ENCODE results near the gene ZNF79.

ZNF79 gene

DNA sequence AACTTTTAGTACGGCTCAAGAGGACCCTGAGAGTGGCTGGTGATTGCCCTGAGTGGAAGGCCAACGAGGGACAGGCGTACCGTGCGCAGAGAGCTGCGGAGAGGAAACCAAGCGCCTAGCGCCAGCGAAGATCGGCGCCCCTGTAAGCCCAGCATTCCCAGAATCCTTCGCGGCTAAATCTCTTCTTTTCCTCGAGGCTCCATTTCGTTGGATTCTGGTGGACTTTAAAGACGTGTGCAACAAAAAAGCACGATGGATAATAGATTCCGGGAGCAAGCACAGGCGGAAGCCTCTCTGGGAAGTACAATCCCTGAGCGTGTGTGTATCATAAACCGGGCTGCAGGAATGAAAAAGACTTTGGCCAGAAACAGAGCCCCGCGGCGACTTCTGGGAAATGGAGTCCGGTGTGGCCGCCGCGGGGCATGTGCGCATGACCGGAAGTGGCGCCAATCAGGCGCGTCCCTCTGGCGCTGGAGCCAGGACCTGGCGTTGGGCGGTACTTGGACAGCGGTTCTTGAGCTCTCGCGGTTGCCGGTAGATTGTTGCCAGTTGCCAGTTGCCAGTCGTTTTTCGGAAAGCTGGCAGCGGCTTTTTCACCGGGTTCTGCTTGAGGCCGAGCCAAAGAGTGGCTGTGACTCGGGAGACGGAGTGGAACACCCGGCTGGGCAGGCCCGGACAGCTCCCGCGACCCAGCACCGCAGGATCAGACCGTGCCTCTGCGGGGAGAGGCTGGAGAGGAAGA, at the start of gene ZNF79:
Gene ZNF79, plus strand, starts transcription at position 449 of the 742 bp plus-strand sequence. CDS start 406 bp downstream, outside the sequence.
- DNase-seq = peak; percentile 92

DNA sequence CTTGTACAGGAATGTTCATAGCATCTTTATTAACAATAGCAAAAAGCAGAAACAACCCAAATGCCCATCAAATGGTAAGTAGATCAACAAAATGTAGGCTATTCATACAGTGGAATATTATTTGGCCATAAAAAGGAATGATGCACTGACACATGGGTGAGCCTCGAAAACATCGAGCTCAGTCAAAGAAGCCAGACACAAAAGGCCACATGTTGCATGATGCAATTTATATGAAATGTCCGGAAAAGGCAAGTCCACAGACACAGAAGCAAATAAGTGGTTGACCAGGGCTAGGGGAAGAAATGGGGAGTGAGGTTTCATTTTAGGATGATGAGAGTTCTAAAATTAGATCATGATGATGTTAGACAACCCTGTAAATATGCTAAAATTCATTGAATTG, 43.7 kb upstream of the ZNF79 start:
- no peak for DNase-seq

DNA sequence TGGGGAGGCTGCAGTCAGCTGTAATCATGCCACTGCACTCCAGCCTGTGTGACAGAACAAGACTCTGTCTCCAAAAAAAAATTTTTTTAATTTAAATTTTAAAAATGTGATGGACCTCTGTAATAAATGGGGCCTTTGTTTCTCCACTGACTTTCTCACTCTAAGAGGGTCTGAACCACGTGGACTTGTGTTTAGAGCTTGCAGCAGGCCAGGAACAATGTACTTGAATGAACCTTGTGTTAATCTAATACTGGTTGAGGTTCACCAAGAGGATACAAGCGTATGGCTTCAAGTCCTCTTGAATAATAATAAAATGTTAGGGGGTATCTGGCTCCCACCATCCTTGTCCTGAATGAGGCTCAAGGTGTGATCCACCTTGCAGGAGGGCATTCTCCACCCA, 41.6 kb upstream of the ZNF79 start:
- DNase-seq = no peak

DNA sequence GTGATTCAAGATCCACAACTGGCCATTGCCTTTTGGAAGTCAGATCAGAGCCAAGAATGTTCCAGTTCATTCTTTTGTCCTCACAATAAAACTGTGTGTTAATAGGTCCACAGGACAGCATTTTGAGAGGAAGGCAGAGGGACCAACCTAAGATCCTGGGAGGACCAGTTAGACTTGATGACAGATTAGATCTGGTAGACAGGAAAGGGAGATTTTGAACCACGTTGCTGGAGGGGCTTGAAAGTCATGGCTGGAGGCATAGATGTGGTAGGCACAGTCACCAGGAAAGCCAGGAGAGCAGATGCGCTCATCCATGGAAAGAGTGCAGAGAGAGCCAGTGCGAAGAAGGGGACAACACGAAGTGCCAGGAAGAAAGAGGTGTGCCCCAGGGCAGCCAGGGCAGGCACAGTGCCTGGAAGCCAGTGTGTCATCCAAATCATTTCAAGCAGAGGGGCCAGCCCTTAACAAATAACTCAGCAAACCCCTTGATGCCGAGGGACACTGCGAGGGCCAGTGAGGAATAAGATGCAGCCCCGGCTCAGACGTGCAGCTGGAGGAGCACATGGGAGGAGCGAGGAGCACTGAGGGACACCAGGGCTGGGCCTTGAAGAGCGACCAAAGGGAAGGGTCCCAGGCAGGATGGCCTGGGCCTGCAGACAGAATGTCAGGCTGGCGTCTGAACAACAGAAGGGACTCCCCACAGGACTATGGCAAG, 40.0 kb upstream of the ZNF79 start:
- DNase-seq = no peak

DNA sequence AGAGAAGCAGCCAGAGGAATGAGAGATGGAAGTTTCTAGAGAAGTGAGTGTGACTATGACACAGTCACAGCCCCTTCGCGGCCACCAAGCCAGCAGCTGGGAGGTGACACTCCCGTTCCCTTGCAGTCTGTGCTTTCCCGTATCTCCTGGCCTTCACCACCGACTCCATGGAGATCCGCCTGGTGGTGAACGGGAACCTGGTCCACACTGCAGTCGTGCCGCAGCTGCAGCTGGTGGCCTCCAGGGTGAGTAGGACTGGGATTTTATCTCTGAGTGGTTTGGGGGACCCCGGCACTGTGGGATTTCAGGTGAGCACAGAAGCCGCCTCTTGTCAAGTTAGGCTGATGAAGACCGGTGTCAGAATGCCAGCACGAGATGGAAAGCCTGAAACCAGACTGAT, 39.3 kb upstream of the ZNF79 start:
- DNase-seq = no peak

DNA sequence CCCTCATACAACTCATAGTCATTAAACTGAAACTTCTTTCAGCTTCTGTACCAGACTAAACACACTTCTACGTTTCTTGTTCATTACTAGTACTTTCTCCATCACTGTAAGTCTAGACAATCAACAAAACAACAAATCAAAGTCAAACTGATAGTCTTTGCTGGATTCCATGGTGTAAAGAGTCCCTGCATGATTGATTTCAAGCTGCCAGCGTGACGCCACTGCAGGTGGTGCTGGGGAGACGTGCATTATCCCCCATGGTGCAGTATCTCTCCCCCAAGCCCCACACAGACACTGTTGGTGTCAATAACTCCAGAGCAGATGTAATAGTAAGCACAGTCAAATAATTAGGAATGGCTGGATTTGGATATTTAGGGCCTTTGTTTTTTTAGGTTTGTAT, 37.9 kb upstream of the ZNF79 start:
- DNase-seq = no peak

DNA sequence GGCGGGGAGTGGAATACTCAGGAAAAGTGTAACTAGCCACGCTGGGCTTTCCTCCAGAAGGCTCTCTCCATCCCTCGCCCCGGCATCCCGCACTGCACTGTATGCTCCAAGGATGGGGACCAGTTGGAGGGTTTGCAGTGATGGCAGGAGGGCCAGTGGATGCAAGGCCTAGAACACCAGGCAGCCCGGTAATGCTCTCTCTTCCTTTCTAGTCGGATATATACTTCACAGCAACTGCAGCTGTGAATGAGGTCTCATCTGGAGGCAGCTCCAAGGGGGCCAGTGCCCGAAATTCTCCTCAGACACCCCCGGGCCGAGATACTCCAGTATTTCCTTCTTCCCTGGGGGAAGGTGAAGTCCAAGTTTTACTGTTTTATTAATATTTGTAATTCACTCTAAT, 37.2 kb upstream of the ZNF79 start:
- DNase-seq = no peak

DNA sequence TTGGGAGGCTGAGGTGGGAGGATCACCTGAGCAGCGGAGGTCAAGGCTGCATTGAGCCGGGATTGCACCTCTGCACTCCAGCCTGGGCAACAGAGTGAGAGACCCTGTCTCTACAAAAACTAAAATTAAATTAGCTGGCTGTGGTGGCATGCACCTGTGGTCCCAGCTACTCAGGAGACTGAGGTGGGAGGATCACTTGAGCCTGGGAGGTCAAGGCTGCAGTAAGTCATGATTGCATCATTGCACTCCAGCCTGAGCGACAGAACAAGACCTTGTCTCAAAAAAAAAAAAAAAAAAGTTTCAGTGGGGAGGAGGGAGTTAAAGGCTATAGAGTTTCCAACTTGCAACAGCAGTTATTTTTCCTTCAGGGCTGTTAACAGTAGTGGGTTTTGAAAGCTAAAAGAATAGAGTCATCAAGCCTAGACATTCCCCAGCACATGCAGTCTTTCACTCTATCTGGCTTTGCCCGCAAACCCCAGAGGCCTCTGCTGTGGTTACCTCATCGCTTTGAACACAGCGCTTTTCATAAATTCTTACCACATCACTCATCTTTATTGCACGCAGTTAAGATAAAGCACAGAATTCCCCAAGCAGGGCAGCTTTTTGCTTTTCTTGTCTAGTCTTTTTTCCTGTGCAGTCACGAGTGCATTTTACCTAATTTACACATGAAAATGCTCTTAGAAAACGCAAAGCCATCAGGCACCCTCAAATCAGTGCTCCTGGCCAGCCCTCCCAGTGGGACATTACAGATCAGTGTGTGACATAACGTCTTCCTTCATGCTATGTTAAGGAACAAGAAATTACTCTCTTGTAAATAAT, 35.9 kb upstream of the ZNF79 start:
- DNase-seq = peak; percentile 85

DNA sequence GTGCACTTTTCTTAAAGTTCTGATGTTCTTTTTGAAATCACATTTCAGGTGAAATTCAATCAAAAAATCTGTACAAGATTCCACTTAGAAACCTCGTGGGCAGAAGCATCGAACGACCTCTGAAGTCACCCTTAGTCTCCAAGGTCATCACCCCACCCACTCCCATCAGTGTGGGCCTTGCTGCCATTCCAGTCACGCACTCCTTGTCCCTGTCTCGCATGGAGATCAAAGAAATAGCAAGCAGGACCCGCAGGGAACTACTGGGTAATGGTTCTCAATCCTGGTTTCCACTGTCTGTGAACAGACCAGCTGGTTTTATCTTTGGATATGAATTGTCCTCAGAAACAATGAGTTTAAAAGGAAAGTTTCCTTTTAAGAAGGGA, 35.3 kb upstream of the ZNF79 start:
- DNase-seq = no peak

DNA sequence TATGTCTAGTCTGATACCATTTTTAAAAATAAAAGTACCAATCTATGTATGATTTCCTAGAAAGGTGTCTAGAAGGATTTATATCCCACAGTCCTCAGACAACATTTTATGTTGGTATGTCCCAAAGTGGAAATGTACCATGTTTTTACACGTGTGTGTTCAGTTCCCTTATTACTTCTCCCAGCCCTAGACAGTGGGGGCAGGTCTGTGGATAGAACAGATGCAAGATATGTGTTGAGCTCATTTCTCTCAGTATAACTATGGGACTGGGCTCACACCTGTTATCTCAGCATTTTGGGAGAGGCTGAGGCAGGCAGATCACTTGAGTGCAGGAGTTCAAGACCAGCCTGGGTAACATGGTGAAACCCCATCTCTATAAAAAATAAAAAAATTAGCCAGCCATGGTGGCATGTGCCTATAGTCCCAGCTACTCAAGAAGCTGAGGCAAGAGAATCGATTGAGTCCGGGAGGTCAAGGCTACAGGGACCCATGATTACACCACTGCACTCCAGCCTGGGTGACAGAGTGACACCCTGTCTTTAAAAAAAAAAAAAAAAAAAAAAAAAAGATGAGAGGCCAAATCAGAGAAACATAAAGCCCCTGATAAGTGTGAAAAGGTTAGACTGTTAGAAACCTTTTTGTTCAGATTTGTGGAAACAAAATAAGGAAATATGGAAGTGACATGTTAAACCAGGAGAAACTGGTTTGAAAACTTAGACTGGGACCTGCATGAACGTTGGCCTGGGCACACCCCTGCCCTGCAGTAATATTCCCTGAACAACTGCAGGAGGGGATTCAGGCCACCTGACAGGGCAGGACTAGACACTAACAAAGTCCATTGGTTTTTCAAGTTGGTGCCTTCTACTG, 34.6 kb upstream of the ZNF79 start:
- no peak for DNase-seq

DNA sequence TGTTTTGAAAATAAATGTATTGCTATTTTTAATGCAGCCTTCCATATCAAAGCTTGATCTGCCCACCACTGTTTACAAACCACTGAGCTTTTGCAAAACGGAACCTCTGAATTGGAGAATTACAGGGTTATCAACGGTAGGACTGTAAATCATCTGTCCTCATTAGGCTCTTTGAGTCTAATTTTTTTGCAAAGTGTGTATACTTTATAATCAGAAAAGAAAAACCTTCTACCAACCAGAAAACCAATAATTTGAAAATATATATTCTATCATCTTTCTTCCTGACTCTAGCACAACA, 34.0 kb upstream of the ZNF79 start:
- no peak for DNase-seq

DNA sequence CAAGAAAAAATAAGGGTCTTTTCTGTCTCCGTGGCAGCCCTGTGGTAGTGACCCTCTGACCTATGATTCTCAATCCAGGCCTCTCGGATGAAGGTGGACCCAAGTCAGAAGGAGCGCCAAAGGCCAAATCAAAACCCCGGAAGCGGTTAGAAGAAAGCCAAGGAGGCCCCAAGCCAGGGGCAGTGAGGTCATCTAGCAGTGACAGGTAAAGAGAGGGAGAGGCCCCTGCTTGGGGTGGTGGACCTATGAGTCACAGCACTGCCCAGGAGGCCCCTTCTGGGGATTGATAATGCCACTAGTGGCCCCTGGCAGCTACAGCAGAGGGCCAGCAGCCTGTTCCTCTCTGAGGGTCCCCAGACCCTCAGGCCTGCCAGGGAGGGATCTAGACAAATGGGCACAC, 33.6 kb upstream of the ZNF79 start:
- DNase-seq = no peak

DNA sequence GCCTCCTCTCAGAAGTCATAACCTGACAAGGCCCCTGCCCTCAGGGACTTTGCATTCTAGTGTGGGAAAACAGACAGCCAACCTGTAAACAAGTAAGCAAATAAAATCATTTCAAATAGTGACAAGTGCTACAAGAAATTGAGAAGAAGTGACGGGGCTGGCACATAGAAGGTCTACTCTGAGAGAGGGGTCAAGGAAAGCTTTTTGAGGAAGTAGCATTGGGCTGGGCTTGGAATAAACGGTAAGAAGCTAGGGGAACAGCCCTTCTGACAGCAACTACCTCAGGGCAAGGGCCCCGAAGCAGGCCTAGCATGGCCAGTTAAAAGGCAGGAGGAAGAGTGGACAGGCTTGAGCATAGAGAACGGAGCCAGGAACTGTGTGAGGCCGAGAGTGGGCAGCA, 32.0 kb upstream of the ZNF79 start:
- DNase-seq = no peak

DNA sequence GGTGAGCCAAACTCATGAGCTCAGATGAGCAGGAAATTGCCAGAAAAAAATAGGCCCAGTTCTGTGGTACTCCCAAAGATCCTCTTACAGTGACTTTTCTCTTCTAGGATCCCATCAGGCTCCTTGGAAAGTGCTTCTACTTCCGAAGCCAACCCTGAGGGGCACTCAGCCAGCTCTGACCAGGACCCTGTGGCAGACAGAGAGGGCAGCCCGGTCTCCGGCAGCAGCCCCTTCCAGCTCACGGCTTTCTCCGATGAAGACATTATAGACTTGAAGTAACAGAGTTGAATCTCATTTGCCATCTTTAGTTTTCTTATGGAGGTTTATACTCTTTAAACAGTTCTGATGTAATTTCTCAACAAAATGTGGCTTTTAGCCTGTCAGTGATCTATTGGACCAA, 31.2 kb upstream of the ZNF79 start:
- no peak for DNase-seq

DNA sequence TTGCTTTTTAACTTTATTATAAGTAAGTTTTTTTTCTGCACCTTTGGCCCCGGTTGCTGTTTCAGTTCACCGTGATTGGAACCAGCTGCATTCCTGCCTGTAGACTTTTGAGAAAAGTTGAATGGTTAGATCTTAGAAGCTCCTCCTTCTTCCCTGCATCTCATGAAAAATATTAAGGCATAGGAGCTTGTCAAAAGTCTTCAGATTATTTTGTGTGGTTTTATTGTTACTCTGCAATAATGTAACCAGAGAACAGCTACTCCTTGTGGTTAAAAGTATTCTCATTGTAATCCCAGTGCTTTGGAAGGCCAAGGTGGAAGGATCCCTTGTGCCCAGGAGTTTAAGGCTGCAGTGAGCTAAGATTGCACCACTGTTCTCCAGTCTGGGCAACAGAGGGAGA, 30.5 kb upstream of the ZNF79 start:
- DNase-seq = no peak

DNA sequence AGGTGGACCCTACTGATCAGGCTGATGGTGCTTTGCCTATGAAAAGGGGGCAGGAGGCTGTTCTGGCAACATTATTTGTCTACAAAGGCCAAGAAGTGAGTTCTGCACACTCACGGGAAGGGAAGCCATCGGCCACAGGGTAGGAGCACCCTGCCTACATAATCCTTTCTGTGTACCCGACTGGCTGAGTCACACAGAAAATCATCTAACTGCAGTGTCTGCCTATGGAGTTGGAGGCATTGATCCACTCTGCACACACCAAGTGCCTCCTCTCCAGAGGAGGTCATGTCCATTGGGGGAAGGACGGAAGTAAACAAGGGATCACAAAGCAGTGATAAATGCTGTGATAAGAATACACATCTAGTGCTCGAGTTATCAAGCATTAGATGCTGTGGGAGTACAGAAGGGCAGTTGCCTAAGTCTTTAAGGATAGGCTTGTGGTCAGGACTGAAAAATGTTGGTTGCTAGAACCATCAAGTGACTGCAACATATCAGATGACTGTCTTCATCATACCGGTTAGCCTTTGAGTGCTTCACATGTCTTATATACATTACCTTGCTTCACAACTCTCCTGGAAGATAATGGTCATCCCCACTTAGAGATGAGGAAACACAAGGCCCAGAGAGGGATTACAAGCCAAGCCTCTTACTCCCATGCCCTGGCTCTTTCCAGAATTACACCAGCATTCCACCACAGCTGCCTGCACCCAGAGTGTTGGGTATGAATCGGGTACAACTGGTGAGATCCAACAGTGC, 28.5 kb upstream of the ZNF79 start:
- no peak for DNase-seq

DNA sequence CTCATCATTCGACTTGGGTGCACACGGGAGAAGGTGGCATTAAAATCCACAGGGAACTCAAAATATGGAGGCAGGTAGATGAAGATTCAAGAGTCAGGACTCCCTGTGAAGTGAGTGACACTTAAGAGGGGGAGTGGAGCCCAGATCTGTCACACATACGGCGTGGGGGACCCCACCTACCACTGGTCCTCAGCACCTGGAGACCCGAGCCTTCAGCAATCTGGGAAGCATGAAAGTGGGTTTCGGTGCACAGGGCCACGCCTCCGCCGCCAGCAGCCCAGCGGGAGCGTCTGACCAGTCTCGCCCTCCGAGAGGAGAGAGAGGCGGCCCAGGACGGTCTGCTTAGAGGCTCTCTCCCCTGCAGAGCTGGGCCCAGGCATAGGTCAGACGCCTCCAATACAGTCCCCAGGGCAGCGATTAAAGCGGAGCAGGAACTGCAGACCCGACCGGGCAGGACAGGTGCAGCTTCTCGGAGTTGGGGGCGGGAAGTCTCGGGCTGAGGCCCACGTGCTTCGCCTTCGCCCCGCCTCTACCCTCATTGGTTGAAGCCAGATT, 27.9 kb upstream of the ZNF79 start:
- no peak for DNase-seq

DNA sequence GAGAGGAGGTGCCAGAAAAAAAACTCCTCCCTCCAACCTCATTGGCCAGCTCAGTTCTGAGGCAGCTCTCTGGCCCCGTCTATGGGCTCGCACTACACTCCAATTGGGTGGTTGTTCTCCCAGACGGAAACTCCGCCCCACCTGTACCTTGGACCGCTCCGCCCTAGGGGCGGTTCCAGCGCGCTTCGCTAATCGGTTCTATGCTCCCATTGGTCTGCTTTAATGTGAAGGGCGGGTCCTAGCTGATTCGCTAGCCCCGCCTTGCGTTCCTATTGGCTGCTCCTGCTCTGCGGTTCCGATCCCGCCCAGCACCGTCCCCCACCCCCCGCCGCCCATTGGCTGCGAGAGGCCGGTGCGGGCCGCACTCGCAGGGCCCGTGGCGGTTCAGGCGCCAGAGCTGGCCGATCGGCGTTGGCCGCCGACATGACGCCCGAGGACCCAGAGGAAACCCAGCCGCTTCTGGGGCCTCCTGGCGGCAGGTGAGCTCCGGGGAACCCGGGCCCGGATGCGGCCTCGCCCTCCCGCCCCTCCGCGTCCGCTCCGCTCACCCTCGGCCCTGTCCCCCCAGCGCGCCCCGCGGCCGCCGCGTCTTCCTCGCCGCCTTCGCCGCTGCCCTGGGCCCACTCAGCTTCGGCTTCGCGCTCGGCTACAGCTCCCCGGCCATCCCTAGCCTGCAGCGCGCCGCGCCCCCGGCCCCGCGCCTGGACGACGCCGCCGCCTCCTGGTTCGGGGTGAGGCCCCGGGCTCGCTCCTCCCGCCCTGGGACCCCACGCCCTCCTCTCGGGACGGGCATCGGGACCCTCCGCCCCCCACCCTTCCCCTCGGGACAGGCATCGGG, 27.2 kb upstream of the ZNF79 start, which contains the start of gene SLC2A8:
Gene SLC2A8, plus strand, starts transcription at position 362 of the 838 bp plus-strand sequence. Its CDS starts 62 bp downstream, at position 424.
- DNase-seq = peak; percentile 82

DNA sequence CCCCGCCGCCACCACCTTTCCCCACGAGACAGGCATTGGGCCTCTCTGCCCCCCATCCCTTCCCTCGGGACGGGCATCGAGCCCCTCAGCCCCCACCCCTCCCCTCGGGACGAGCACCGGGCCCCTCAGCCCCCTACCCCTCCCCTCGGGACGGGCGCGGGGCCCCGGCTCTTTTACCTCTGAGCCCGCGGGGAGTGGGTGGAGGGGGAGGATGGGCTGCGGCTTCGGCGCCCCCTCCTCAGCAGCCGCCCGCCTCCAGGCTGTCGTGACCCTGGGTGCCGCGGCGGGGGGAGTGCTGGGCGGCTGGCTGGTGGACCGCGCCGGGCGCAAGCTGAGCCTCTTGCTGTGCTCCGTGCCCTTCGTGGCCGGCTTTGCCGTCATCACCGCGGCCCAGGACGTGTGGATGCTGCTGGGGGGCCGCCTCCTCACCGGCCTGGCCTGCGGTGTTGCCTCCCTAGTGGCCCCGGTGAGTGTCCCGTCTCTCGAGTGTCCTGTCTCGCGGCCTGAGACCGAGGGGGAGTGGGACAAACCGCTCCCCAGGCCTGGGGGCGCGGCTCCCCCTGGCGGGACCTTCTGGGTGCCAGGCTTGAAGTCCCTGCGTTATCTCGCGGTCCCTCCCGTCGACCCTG, 26.4 kb upstream of the ZNF79 start:
- peak; percentile 59 for DNase-seq

DNA sequence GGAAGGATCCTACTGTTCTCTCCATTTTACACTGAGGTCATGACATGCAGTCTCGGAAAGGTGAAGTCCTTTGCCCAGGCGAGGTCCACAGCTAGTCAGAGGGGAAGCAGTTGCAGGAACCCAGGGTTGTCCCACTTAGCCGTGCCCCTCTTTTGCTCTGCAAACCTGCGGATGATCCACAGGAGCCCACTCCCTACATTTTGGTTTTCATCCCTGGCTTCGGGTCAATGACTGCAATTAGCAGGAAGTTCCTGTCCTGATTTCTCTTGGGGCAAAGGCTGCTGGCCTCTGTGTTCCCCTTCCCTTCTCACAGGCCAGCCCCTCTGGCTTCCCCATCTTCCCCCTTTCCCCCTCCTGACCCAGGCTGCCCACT, 25.9 kb upstream of the ZNF79 start:
- no peak for DNase-seq

All from CD4-positive, alpha-beta T cell treated with Interleukin-17A for 4 hours (primary cell).